ENCODE data around the gene GNA14. TPM values are rescaled to one million over a fixed set of nuclear protein-coding genes. Genes with fewer than 3 reads are reported as not detected.

The GNA14 gene
- total and polyA plus RNA-seq, 12 donors = 1.7 to 11.9 (median 2.9) TPM

DNA sequence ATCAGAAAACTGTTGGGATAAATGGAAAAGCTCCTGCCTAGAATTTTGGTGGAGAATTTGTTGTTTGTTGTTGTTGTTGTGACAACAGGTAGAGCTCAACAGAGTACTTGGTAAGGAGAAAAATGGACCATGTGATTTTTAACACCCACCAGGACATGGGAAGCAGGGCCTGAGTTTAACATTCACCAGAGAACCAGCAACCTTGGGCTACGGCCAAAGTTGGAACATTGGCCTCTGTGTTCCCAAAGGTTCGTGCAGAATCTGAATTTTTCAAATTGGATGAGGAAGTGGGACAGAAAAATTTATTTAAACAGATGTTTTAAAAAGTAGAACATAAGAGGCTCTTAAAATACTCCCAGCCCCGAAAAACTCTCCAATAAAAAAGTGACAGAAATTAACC is 127.0 kb downstream of the GNA14 start:
- WGBS, 4 donors = 38 to 54% (median 45%) methylated on average over 3 of the region's 3 CpGs

DNA sequence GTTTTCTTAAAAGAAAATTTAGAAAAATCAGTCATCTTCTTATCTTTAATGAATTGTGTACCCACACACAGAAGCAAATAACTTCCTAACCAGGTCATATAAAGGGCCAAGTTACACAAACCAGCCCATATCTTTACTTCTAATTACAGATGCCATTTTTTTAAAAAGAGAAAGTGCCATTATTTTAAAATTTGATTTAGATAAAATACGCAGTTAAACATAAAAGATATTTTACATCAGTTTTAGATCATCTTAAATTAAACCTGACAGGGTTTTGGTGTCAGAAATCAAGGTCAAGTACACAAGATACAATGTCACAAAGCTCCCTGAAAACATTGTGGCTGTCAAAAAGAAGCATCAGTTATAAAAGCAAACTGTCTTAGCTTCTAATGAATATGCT is 129.4 kb downstream of the GNA14 start:
- Histone ChIP-seq H3K9me3 (replicated peaks in 1 of 3) (no peaks in the 10 kb centered on the region), H3K27ac (no peak overlapping the region), H3K27me3 (no peaks in the 10 kb centered on the region), H3K36me3 (replicated peaks in 1 of 2) (no peaks in the 10 kb centered on the region), H3K4me1 (replicated peaks in 1 of 2) (peaks cover 4 to 6% of the 10 kb centered on the region in 2 donors), H3K4me3 (no peak overlapping the region)
- WGBS, 4 donors = 41 to 55% (median 50%) methylated on average over 1 of the region's 1 CpG
- intact Hi-C loops (cut with DNase I) = no loop called here
- no peak for DNase-seq
- no peak for TF ChIP-seq POLR2A (IDR thresholded peaks at IDR 0.05)
- TF ChIP-seq, protein P1, sequence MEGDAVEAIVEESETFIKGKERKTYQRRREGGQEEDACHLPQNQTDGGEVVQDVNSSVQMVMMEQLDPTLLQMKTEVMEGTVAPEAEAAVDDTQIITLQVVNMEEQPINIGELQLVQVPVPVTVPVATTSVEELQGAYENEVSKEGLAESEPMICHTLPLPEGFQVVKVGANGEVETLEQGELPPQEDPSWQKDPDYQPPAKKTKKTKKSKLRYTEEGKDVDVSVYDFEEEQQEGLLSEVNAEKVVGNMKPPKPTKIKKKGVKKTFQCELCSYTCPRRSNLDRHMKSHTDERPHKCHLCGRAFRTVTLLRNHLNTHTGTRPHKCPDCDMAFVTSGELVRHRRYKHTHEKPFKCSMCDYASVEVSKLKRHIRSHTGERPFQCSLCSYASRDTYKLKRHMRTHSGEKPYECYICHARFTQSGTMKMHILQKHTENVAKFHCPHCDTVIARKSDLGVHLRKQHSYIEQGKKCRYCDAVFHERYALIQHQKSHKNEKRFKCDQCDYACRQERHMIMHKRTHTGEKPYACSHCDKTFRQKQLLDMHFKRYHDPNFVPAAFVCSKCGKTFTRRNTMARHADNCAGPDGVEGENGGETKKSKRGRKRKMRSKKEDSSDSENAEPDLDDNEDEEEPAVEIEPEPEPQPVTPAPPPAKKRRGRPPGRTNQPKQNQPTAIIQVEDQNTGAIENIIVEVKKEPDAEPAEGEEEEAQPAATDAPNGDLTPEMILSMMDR (IDR thresholded peaks at IDR 0.05) = no peak

More for the DNA sequence above, 127.0 kb downstream of the GNA14 start:
- no peak overlapping the region for H3K27ac ChIP-seq
- TF ChIP-seq, protein P1 (IDR thresholded peaks at IDR 0.05) = no peak
- no peak for TF ChIP-seq POLR2A (IDR thresholded peaks at IDR 0.05)
- intact Hi-C loops (cut with DNase I) = no loop called here
- no peak for DNase-seq
- H3K9me3 ChIP-seq (replicated peaks in 1 of 3) = no peaks in the 10 kb centered on the region
- H3K4me3 ChIP-seq = no peak overlapping the region
- peaks cover 0 to 4% of the 10 kb centered on the region in 2 donors for H3K4me1 ChIP-seq (replicated peaks in 1 of 2)
- no peaks in the 10 kb centered on the region for H3K36me3 ChIP-seq (replicated peaks in 1 of 2)
- no peaks in the 10 kb centered on the region for H3K27me3 ChIP-seq

DNA sequence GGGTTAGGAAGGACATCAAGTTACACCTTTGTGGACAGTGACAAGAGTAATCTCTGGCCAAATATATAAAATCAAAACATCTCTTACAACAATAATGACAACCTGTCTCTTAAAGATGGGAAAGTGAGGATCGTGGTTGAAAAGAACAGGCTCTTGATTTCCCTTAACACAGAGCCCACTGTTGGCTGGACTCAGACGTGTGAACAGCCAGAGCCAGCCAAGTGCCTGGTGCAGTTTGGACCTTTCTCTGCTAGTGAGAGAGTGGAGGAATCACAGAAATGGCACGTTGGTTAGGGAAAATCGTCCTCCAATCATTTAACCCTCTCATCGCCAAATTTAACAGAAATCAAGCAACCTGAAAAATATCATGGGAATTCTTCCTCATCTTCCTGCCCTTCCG is 131.3 kb downstream of the GNA14 start:
- Histone ChIP-seq H3K4me3 (no peak overlapping the region), H3K9me3 (replicated peaks in 1 of 3) (no peaks in the 10 kb centered on the region), H3K27me3 (no peaks in the 10 kb centered on the region), H3K27ac (no peak overlapping the region), H3K36me3 (replicated peaks in 1 of 2) (no peaks in the 10 kb centered on the region), H3K4me1 (replicated peaks in 1 of 2) (peaks cover 9 to 13% of the 10 kb centered on the region in 2 donors)
- DNase-seq = no peak
- WGBS, 4 donors = 54 to 65% (median 62%) methylated on average over 6 of the region's 6 CpGs
- TF ChIP-seq, protein P1 (IDR thresholded peaks at IDR 0.05) = no peak
- no peak for TF ChIP-seq POLR2A (IDR thresholded peaks at IDR 0.05)
- intact Hi-C loops (cut with DNase I) = no loop called here

DNA sequence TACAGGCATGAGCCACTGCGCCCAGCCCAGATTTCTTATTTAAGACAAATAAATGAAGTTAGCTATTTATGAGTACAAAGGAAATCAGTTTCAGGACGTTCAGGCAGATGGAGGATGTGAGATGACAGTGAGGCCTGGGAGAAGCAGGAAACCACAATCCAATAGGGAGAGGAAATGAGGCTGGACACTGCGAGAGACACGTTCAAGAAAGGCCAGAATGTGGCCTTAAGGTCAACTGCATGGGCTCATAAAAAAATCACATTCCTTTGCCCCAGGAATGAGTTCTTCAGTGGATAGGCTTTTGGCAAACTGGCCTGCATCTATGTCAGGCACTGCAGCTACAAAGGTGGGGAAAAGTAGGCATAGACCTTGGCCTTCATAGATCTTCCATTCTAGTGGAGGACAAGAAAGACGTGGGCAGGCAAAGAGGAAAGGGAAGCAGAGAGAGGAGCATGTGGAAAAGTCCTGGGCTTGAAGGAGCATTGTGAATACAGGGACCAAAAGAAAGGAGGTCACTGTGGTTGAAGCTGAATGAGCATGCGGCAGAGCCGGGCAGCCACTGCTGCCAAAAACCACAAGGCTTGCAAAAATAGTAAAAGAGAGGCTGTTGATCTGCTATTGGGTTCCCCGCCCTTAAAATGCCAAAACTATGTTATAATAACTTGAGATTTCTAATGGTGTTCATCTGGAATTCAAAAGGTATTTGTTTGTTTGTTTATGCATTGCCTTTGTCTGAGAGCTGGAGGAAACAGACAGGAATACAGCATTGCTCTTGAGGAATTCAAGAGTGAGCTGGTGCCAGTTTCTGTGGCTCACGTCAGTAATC is 133.0 kb downstream of the GNA14 start:
- Histone ChIP-seq H3K27me3 (no peaks in the 10 kb centered on the region), H3K27ac (peak overlapping the region in 2 of 5 donors; percentile 49 to 51), H3K4me3 (no peak overlapping the region), H3K9me3 (replicated peaks in 1 of 3) (no peaks in the 10 kb centered on the region), H3K36me3 (replicated peaks in 1 of 2) (no peaks in the 10 kb centered on the region), H3K4me1 (replicated peaks in 1 of 2) (peaks cover 5 to 13% of the 10 kb centered on the region in 2 donors)
- 50 to 59% (median 55%) methylated on average over 9 of the region's 9 CpGs for WGBS, 4 donors
- TF ChIP-seq, protein P1 (IDR thresholded peaks at IDR 0.05) = no peak
- TF ChIP-seq POLR2A (IDR thresholded peaks at IDR 0.05) = no peak
- peak in 5 of 7 donors; percentile 29 to 62 (median 32) for DNase-seq
- intact Hi-C loops (cut with DNase I) = no loop called here
